IMR-90 (cell line): ENCODE data around the gene CUEDC2. TPM values are rescaled to one million over a fixed set of nuclear protein-coding genes. Genes with fewer than 3 reads are reported as not detected.
A peak's percentile ranks its signal among the peaks of the same experiment; 100 is the strongest.

Source experiments
- ATAC-seq: fragments of 200-7000 bp; cut with Tn5 transposase; 2 replicates; pipeline ENCODE4 v1.9.1; 2020; ENCODE audit warnings: low read depth, mild to moderate bottlenecking, moderate library complexity
- BruUV-seq: library from RNA; stranded (reverse); fragments of 400-500 nt; replicated peaks from 2 replicates; lab custom pipeline; 2021; lab: Mats Ljungman, UMichigan
- CTCF ChIA-PET: fragments of 300-600 bp; formaldehyde crosslinking; extraction: SDS; loops from one replicate; lab custom pipeline; 2021; ENCODE audit warnings: antibody characterized with exemption; lab: Yijun Ruan, JAX
- POLR2A ChIA-PET: fragments of 300-600 bp; sonication (Branson Sonifier 250); formaldehyde crosslinking; loops from one replicate; lab custom pipeline; 2022; ENCODE audit warnings: antibody characterized with exemption; ENCODE audit not compliant: unreplicated experiment; lab: Charles Lee
- DNase-seq: peaks from one replicate; pipeline ENCODE4 v3.0.0; 2013
- H2AFZ ChIP-seq: replicated peaks from 2 replicates; pipeline ENCODE3; 2013; ENCODE audit warnings: low read length, mild to moderate bottlenecking; ENCODE audit not compliant: poor library complexity
- H2AK5ac ChIP-seq: 2 replicates; pipeline ENCODE4 v1.6.1; 2013; ENCODE audit warnings: low read depth, low read length, inconsistent platforms
- H2AK9ac ChIP-seq: replicated peaks from 2 replicates; pipeline ENCODE3; 2013; ENCODE audit warnings: mild to moderate bottlenecking, low read depth, low read length, moderate library complexity; ENCODE audit not compliant: poor library complexity
- H2BK120ac ChIP-seq: 2 replicates; pipeline ENCODE4 v1.6.1; 2013; ENCODE audit warnings: low read depth, low read length, inconsistent platforms
- H2BK15ac ChIP-seq: 3 replicates; pipeline ENCODE4 v1.6.1; 2013; ENCODE audit warnings: low read depth, low read length, inconsistent platforms
- H2BK20ac ChIP-seq: 2 replicates; pipeline ENCODE4 v1.6.1; 2013; ENCODE audit warnings: low read depth, mild to moderate bottlenecking, inconsistent platforms, low read length, moderate library complexity
- H2BK5ac ChIP-seq: 2 replicates; pipeline ENCODE4 v1.6.1; 2013; ENCODE audit warnings: mild to moderate bottlenecking, low read depth, low read length, inconsistent platforms; ENCODE audit not compliant: poor library complexity, severe bottlenecking
- H3K14ac ChIP-seq: replicated peaks from 2 replicates; pipeline ENCODE4 v1.6.1; 2013; ENCODE audit warnings: low read depth, low read length, inconsistent platforms
- H3K18ac ChIP-seq: 2 replicates; pipeline ENCODE4 v1.6.1; 2013; ENCODE audit warnings: low read depth, low read length, control low read depth
- H3K23ac ChIP-seq: 2 replicates; pipeline ENCODE4 v1.6.1; 2013; ENCODE audit warnings: low read depth, low read length, inconsistent platforms
- H3K27ac ChIP-seq: 2 replicates; pipeline ENCODE4 v1.5.1; 2013; ENCODE audit warnings: mild to moderate bottlenecking, control low read depth, low read length; ENCODE audit not compliant: insufficient read depth
- H3K27me3 ChIP-seq: 2 replicates; pipeline ENCODE4 v1.6.1; 2013; ENCODE audit warnings: low read length; ENCODE audit not compliant: control insufficient read depth, insufficient read depth
- H3K36me3 ChIP-seq: 2 replicates; pipeline ENCODE4 v1.6.1; 2013; ENCODE audit warnings: low read length, mixed read lengths; ENCODE audit not compliant: control insufficient read depth, insufficient read depth
- H3K4ac ChIP-seq: 2 replicates; pipeline ENCODE4 v1.6.1; 2013; ENCODE audit warnings: low read depth, low read length, inconsistent platforms
- H3K4me1 ChIP-seq: 2 replicates; pipeline ENCODE4 v1.6.1; 2013; ENCODE audit warnings: low read length, mixed read lengths; ENCODE audit not compliant: control insufficient read depth, insufficient read depth
- H3K4me2 ChIP-seq: 2 replicates; pipeline ENCODE4 v1.6.1; 2013; ENCODE audit warnings: low read depth, mild to moderate bottlenecking, control low read depth, low read length, moderate library complexity
- H3K4me3 ChIP-seq: 2 replicates; pipeline ENCODE4 v1.5.1; 2013; ENCODE audit warnings: low read depth, mild to moderate bottlenecking, control low read depth, low read length, moderate library complexity; ENCODE audit not compliant: insufficient read depth
- H3K56ac ChIP-seq: 2 replicates; pipeline ENCODE4 v1.6.1; 2013; ENCODE audit warnings: low read length, inconsistent platforms; ENCODE audit not compliant: insufficient read depth; ENCODE audit errors: extremely low read depth
- H3K79me1 ChIP-seq, 2 experiments: 2 replicates each; pipeline ENCODE4 v1.6.1; 2013; ENCODE audit warnings: low read length in 2 of 2, inconsistent platforms in 1 of 2, low read depth in 1 of 2
- H3K9ac ChIP-seq: 2 replicates; pipeline ENCODE4 v1.6.1; 2013; ENCODE audit warnings: low read depth, low read length, control low read depth
- H3K9me1 ChIP-seq: 2 replicates; pipeline ENCODE4 v1.6.1; 2013; ENCODE audit warnings: low read length, inconsistent platforms; ENCODE audit not compliant: insufficient read depth
- H3K9me3 ChIP-seq: 2 replicates; pipeline ENCODE4 v1.6.1; 2013; ENCODE audit warnings: low read length; ENCODE audit not compliant: control insufficient read depth, insufficient read depth
- H4K20me1 ChIP-seq: 2 replicates; pipeline ENCODE4 v1.6.1; 2013; ENCODE audit warnings: low read length, inconsistent platforms; ENCODE audit not compliant: insufficient read depth
- H4K5ac ChIP-seq: 2 replicates; pipeline ENCODE4 v1.6.1; 2013; ENCODE audit warnings: mild to moderate bottlenecking, low read depth, low read length, control low read depth
- H4K8ac ChIP-seq, 2 experiments: 2 replicates each; pipeline ENCODE4 v1.6.1; 2013; ENCODE audit warnings: low read depth in 2 of 2, low read length in 2 of 2, control low read depth in 1 of 2, inconsistent platforms in 1 of 2
- H4K91ac ChIP-seq: 2 replicates; pipeline ENCODE4 v1.6.1; 2013; ENCODE audit warnings: low read depth, low read length, inconsistent platforms; ENCODE audit not compliant: insufficient read depth
- FOS ChIP-seq: fragments of 150-350 bp; IDR thresholded peaks from 2 replicates; pipeline ENCODE4 v1.6.1; 2016; ENCODE audit warnings: low read depth, low read length
- MAZ ChIP-seq: IDR thresholded peaks from 2 replicates; pipeline ENCODE4 v1.6.1; 2012; ENCODE audit warnings: low read depth, mild to moderate bottlenecking, low read length, improper control_type of control experiment, moderate library complexity, borderline replicate concordance
- MXI1 ChIP-seq: IDR thresholded peaks from 2 replicates; pipeline ENCODE4 v1.6.1; 2012; ENCODE audit warnings: low read depth, mild to moderate bottlenecking, low read length, moderate library complexity, borderline replicate concordance
- WGBS, 2 experiments: methylation state at CpG; one replicate each; pipeline versions ENCODE4 v1.1.5 to v1.1.7; 2013; ENCODE audit warnings: missing lambda C conversion rate in 2 of 2; ENCODE audit not compliant: insufficient read length in 1 of 2; ENCODE audit errors: extremely low coverage in 2 of 2; 5-methylcytosine and 5-hydroxymethylcytosine counted together
- dilution Hi-C: fragments of 300-500 bp; cut with HindIII; formaldehyde crosslinking; loops from one replicate; pipeline ENCODE4 v1.14.3; 2018; ENCODE audit warnings: low sequenced_read_pairs; ENCODE audit not compliant: unreplicated experiment
- in situ Hi-C: fragments of 300-500 bp; cut with MboI; formaldehyde crosslinking; loops from 3 replicates; pipeline ENCODE4 v1.14.3; 2019; ENCODE audit warnings: low sequenced_read_pairs, inconsistent platforms, mixed read lengths
- intact Hi-C: fragments of 100-400 bp; cut with micrococcal nuclease; formaldehyde crosslinking; loops from 2 replicates; pipeline ENCODE4 v1.10.0; 2022
- polyA plus RNA-seq, 3 experiments: library from polyadenylated mRNA; depleted of rRNA; stranded (reverse); fragments of >200 nt; gene quantifications; 2 replicates each; pipeline ENCODE4 v1.2.3, GENCODE V29; 2012; ENCODE audit warnings: low replicate concordance in 1 of 3
- total RNA-seq: library from RNA; depleted of rRNA; stranded (reverse); fragments of >200 nt; gene quantifications from 2 replicates; pipeline ENCODE4 v1.2.3, GENCODE V29; 2012
- TF ChIP-seq, protein P1 (sequence below): fragments of 150-350 bp; IDR thresholded peaks from 2 replicates; pipeline ENCODE4 v1.6.1; 2016; ENCODE audit warnings: low read depth, mild to moderate bottlenecking, low read length, moderate library complexity, borderline replicate concordance

CUEDC2 gene
- total and polyA plus RNA-seq, 2 of the 4 experiments (the other 2 are of a cell fraction): 55.7 to 84.9 TPM

DNA sequence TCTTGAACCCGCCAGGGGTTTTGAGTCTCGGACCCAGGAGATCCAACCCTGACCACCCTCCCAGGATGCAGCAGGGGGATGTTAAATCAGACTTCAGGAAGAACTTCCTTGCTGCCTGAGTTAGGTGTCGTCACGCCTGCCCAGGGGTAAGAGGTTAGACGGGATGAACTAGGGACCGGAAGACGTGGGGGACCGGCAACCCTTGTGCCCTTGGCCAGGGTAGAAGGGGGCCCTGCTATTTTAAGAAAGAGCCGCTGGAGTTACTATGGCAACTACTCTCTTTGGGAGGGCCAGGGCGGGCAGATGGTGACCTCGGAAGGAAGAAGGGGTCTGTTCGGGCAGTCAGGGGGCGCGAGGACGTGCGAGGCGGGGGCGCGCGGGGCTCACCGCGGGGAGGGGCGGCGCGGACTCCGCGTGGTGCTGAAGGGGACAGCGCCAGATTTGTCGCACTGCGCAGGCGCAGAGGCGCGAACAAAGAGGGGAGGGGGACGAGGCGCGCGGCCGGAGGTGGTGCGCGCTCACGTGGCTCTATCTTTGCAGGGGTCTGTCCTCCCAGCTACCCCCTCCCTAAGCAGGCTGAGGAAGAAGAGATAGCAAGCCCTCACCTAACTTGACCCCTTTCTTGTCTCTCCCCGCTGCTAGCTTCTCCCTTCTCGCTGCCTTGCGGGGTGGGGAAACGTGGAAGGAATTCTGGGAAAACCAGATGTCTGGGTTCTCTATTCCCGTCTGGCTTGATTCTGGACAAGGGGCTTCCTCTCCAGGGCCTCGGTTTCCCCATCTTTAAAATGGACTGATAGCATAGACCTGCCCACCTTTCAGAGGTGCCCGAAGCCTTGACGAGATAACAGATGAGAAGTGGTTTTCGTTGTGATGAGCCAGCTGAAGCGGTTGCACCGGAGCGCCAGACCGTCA, 12.8 kb downstream of the CUEDC2 start:
- Histone ChIP-seq H3K4ac (no peak overlapping the region), H3K27me3 (peaks cover 28% of the 10 kb centered on the region), H4K20me1 (no peaks in the 10 kb centered on the region), H3K9ac (no peak overlapping the region), H3K4me2 (peak overlapping the region; percentile 60), H2BK120ac (no peak overlapping the region), H2AK9ac (peak overlapping the region; percentile 87), H3K14ac (no peak overlapping the region), H2BK5ac (no peak overlapping the region), H3K4me3 (peak overlapping the region; percentile 38), H3K9me3 (no peaks in the 10 kb centered on the region), H2AFZ (peak overlapping the region; percentile 99), H4K91ac (no peak overlapping the region), H3K18ac (no peak overlapping the region), H2AK5ac (no peak overlapping the region), H3K27ac (no peak overlapping the region), H4K5ac (no peak overlapping the region), H3K4me1 (peaks cover 9% of the 10 kb centered on the region), H3K56ac (no peak overlapping the region), H3K36me3 (peaks cover 6% of the 10 kb centered on the region; the same call in 1 of the 2 replicates), H3K79me1 (peaks cover 0 to 19% of the 10 kb centered on the region in 2 experiments; a peak in 2 of 4 replicates), H2BK20ac (no peak overlapping the region), H3K23ac (no peak overlapping the region), H2BK15ac (no peak overlapping the region), H3K9me1 (peaks cover 9% of the 10 kb centered on the region; the same call in 1 of the 2 replicates), H4K8ac (no peak overlapping the region)
- ChIA-PET POLR2A (interaction anchor here (0.6 kb wide), 1 partner anchor 230 kb away, joined by 3 read pairs; no protein-coding TSS in a partner anchor), CTCF (interaction anchor here (1.0 kb wide), 1 partner anchor 20 kb away, joined by 4 read pairs; no protein-coding TSS in a partner anchor)
- intact Hi-C loops: no loop called here
- BruUV-seq: no TSS peak
- dilution Hi-C loops: no loop called here
- 1% methylated on average over 21 of the region's 54 CpGs; no CpG with 5 or more reads in 1 of the 2 experiments for WGBS, 2 experiments
- TF ChIP-seq, protein P1, sequence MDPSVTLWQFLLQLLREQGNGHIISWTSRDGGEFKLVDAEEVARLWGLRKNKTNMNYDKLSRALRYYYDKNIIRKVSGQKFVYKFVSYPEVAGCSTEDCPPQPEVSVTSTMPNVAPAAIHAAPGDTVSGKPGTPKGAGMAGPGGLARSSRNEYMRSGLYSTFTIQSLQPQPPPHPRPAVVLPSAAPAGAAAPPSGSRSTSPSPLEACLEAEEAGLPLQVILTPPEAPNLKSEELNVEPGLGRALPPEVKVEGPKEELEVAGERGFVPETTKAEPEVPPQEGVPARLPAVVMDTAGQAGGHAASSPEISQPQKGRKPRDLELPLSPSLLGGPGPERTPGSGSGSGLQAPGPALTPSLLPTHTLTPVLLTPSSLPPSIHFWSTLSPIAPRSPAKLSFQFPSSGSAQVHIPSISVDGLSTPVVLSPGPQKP: no peak
- TF ChIP-seq FOS: no peak
- no peak for TF ChIP-seq MXI1
- TF ChIP-seq MAZ: peak; percentile 81
- in situ Hi-C loops: no loop called here
- ATAC-seq (no peak), DNase-seq (no peak)
